BJ (cell line): Measurements from ENCODE around the gene PLEKHA1. TPM values are rescaled to one million over a fixed set of nuclear protein-coding genes. Genes with fewer than 3 reads are reported as not detected.

Source experiments
- CTCF ChIA-PET: fragments of 350-600 bp; formaldehyde crosslinking; extraction: SDS; loops from one replicate; lab custom pipeline; 2021; ENCODE audit warnings: antibody characterized with exemption, inconsistent platforms; lab: Yijun Ruan, JAX
- POLR2A ChIA-PET: fragments of 300-600 bp; sonication (Branson Sonifier 250); formaldehyde crosslinking; extraction: SDS; loops from one replicate; lab custom pipeline; 2021; ENCODE audit warnings: antibody characterized with exemption; lab: Charles Lee
- DNase-seq: peaks from one replicate; pipeline ENCODE4 v3.0.0-alpha.2; 2011; ENCODE audit warnings: low read depth
- H3K27me3 ChIP-seq: 2 replicates; pipeline ENCODE4 v1.6.0; 2011; ENCODE audit warnings: low read length; ENCODE audit not compliant: control insufficient read depth, insufficient read depth
- H3K36me3 ChIP-seq: 2 replicates; pipeline ENCODE4 v1.5.1; 2011; ENCODE audit warnings: low read length; ENCODE audit not compliant: control insufficient read depth, insufficient read depth
- H3K4me3 ChIP-seq: 2 replicates; pipeline ENCODE4 v1.5.1; 2011; ENCODE audit warnings: low read depth, mild to moderate bottlenecking, control low read depth, low read length
- polyA plus RNA-seq: library from polyadenylated mRNA; depleted of rRNA; stranded (reverse); fragments of >200 nt; gene quantifications from 2 replicates; pipeline ENCODE4 v1.2.3, GENCODE V29; 2011
- TF ChIP-seq, protein P1 (sequence below): IDR thresholded peaks from 2 replicates; pipeline ENCODE4 v1.5.1; 2011; ENCODE audit warnings: low read depth, mild to moderate bottlenecking, control low read depth, inconsistent platforms, low read length, moderate library complexity; ENCODE audit not compliant: insufficient read depth

PLEKHA1 gene
- polyA plus RNA-seq, 1 experiment, result 18.6 TPM

DNA sequence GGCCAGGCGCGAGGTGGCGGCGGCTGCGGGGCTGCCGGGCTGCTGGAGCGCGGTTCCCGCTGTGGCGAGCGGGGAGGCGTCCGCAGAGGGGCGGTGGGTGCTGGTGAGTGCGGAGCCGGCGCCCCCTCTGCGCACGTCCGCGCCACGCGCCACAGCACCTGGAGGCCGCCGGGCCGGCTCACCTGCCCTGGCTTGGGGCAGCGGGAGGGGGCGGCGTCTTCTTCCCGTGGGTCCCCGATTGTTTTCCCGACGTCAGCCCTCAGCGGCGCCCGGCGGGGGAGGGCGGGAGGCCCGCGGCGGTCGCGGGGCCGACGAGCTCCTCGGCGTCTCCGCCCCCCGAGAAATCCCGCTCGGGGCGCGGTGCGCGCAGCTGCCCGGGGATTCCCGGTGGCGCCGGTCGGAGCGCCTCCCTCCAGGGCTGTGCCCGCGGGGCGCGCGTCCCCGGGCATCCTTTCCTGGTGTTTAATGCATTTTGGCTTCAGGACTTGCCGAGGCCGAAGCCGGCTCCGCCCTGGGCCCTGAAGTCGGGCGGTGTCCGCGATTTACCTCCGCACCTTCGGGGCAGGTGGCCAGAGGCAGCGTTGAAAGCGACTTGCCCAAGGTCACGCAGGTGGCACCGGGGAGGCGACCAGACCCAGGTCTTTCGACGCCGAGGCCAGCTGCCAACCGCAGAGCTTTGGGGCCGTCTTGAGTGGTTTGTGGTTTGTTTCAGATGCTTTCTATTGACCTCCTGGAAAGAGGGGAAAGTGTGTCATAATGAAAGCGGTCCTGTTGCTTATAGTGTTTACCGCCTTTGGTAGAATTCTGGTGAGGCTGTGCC, 561 bp downstream of the PLEKHA1 start:
- TF ChIP-seq, protein P1, sequence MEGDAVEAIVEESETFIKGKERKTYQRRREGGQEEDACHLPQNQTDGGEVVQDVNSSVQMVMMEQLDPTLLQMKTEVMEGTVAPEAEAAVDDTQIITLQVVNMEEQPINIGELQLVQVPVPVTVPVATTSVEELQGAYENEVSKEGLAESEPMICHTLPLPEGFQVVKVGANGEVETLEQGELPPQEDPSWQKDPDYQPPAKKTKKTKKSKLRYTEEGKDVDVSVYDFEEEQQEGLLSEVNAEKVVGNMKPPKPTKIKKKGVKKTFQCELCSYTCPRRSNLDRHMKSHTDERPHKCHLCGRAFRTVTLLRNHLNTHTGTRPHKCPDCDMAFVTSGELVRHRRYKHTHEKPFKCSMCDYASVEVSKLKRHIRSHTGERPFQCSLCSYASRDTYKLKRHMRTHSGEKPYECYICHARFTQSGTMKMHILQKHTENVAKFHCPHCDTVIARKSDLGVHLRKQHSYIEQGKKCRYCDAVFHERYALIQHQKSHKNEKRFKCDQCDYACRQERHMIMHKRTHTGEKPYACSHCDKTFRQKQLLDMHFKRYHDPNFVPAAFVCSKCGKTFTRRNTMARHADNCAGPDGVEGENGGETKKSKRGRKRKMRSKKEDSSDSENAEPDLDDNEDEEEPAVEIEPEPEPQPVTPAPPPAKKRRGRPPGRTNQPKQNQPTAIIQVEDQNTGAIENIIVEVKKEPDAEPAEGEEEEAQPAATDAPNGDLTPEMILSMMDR, result no peak
- CTCF ChIA-PET, result interaction anchor here (0.9 to 1.7 kb wide), 3 partner anchors 15 to 60 kb away, joined by 3 to 6 read pairs (median 4); no protein-coding TSS in a partner anchor
- peaks cover 1% of the 10 kb centered on the region; the same call in 1 of the 2 replicates for H3K27me3 ChIP-seq
- no peaks in the 10 kb centered on the region for H3K36me3 ChIP-seq
- H3K4me3 ChIP-seq, result peak overlapping the region; percentile 88
- DNase-seq, result no peak
- POLR2A ChIA-PET, result interaction anchor here (0.6 to 0.9 kb wide), 5 partner anchors 12 to 67 kb away, joined by 3 to 9 read pairs (median 7); no protein-coding TSS in a partner anchor

DNA sequence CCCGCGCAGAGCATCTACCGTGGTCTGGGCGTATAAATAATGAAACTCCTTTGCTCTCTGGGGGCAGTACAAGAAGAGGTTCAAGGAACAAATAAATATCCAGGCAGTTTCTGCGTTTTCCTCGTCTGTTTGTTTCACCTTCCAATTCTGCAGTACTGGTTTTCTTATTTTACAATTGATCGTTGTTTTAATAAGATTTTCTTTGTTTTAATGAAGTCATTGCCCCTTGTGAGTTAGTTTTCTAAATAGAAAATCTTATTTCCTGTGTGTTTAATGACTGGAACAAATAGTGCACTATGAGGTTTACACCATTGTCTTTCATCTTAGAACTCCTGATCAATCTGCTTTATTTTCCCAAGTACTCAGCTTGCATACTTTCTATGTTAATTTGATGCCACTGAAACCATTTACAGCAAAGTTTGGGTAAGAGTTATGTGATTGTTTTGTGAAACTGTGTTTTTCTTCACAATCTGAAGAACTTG, 1.2 kb downstream of the PLEKHA1 start:
- no peaks in the 10 kb centered on the region for H3K36me3 ChIP-seq
- TF ChIP-seq, protein P1, result no peak
- no peak for DNase-seq
- peak overlapping the region; percentile 88 for H3K4me3 ChIP-seq
- ChIA-PET POLR2A (interaction anchor here (0.6 kb wide), 1 partner anchor 93 kb away, joined by 3 read pairs; no protein-coding TSS in a partner anchor), CTCF (interaction anchor here (1.2 kb wide), 1 partner anchor 44 kb away, joined by 4 read pairs; no protein-coding TSS in a partner anchor)
- H3K27me3 ChIP-seq, result no peaks in the 10 kb centered on the region; the same call in 1 of the 2 replicates

DNA sequence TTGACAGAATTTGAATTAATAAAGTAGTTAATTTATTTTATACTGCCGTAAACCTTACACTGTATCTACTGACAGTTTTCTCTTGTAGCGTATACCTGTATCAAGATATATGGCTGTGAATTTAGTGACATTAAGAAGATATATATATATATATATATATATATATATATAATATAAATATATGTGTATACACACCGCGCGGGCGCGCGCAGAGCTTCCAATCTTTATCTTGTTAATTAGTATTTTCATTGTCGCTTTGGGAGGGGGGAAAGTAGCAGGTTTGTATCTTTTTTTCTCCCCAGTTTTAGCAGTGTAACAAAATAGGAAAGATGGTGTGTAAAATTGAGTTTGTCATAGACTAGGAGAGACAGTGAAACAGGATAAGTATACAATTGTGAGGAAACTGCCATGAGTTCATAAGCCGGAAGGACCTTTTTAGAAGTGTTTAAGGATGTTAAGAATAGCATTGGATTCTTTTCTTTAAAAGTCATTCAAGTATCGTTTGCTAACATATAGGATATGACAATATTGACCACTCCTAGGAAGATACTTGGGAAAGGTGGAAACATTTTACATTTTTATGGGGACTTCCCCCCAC, 2.0 kb downstream of the PLEKHA1 start:
- no peak for DNase-seq
- no peaks in the 10 kb centered on the region for H3K27me3 ChIP-seq
- CTCF ChIA-PET, result no interaction called here
- H3K4me3 ChIP-seq, result no peak overlapping the region
- TF ChIP-seq, protein P1, result no peak
- POLR2A ChIA-PET, result interaction anchor here (0.6 kb wide), 1 partner anchor 93 kb away, joined by 3 read pairs; no protein-coding TSS in a partner anchor
- H3K36me3 ChIP-seq, result no peaks in the 10 kb centered on the region

DNA sequence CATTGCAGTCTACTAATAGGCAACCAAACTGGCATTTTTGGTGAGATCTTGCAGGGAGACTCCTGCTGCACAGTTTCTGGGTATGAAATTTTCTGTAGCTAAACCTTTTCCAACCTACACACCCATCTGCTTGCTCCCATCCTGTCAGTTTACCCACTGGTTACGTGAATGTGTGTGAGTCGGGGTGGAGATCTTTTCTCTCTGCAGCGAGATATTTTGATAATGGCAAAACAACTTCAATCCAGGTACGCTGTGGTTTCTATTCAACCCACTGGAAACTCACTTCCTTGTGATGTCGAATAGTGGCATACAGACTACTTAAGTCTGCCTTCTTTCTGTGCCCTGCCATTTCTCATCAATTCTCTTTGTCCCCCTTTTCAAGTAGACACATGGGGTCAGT, 4.5 kb downstream of the PLEKHA1 start:
- no peak overlapping the region for H3K4me3 ChIP-seq
- TF ChIP-seq, protein P1, result no peak
- POLR2A ChIA-PET, result no interaction called here
- CTCF ChIA-PET, result interaction anchor here (1.7 kb wide), 1 partner anchor 11 kb away, joined by 3 read pairs; no protein-coding TSS in a partner anchor
- no peaks in the 10 kb centered on the region for H3K36me3 ChIP-seq
- H3K27me3 ChIP-seq, result no peaks in the 10 kb centered on the region
- DNase-seq, result no peak

DNA sequence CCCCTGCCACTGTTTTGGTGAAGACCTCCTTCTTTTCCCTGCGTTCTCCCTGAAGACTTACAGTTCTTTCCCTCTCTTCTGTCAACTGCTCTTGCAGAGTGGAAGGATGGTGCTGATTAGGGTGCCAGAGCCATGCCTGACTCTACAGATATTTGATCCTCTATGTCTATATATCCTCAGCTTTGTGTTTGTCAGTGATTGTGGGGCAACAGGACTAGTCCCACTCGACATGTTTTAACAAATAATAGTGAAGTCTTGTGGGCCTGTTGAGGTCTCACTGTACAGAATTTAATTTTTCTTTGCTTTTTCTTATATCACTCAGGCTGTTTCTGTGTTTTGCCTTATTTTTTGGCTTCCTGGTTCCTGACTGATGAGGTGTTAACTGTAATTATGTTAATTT, 5.0 kb downstream of the PLEKHA1 start:
- H3K4me3 ChIP-seq, result no peak overlapping the region
- CTCF ChIA-PET, result no interaction called here
- TF ChIP-seq, protein P1, result no peak

More for the DNA sequence above, 5.0 kb downstream of the PLEKHA1 start:
- POLR2A ChIA-PET, result no interaction called here
- no peak for DNase-seq
- no peaks in the 10 kb centered on the region for H3K36me3 ChIP-seq
- no peaks in the 10 kb centered on the region for H3K27me3 ChIP-seq
